AG04450 (cell line): ENCODE results near the gene ACIN1. TPM values are rescaled to one million over a fixed set of nuclear protein-coding genes. Genes with fewer than 3 reads are reported as not detected.

Experiments used
- CTCF ChIA-PET: fragments of 300-600, 350-600 bp; formaldehyde crosslinking; extraction: SDS; loops from one replicate; lab custom pipeline; 2022; ENCODE audit warnings: antibody characterized with exemption, inconsistent platforms; lab: Charles Lee
- POLR2A ChIA-PET: fragments of 350-600 bp; formaldehyde crosslinking; extraction: SDS; loops from one replicate; lab custom pipeline; 2021; ENCODE audit warnings: antibody characterized with exemption, inconsistent platforms; lab: Yijun Ruan, JAX
- DNase-seq: peaks from one replicate; pipeline ENCODE4 v3.0.0-alpha.2; 2011; ENCODE audit warnings: low read depth, low spot score
- H3K27ac ChIP-seq: one replicate; pipeline ENCODE4 v1.5.1; 2012; ENCODE audit warnings: low read depth, low read length, control low read depth
- H3K27me3 ChIP-seq: one replicate; pipeline ENCODE4 v1.6.0; 2012; ENCODE audit warnings: low read length; ENCODE audit not compliant: control insufficient read depth, insufficient read depth
- H3K4me3 ChIP-seq: 2 replicates; pipeline ENCODE4 v1.5.1; 2011; ENCODE audit warnings: mild to moderate bottlenecking, low read depth, low read length, control low read depth
- H3K9me3 ChIP-seq: 2 replicates; pipeline ENCODE4 v1.5.1; 2012; ENCODE audit warnings: low read length; ENCODE audit not compliant: control insufficient read depth, insufficient read depth
- CTCF ChIP-seq: IDR thresholded peaks from 2 replicates; pipeline ENCODE4 v1.5.1; 2011; ENCODE audit warnings: low read depth, low read length, control low read depth, inconsistent platforms
- polyA plus RNA-seq: library from polyadenylated mRNA; depleted of rRNA; stranded (reverse); fragments of >200 nt; gene quantifications from 2 replicates; pipeline ENCODE4 v1.2.3, GENCODE V29; 2011

Gene ACIN1
- polyA plus RNA-seq, 1 experiment: 173 TPM

GRCh38 chr14:23051141-23052057 is 43.5 kb downstream of the ACIN1 start:
- Histone ChIP-seq H3K9me3 (peaks cover 3% of the 10 kb centered on the region; the same call in 1 of the 2 replicates), H3K4me3 (no peak overlapping the region), H3K27ac (no peak overlapping the region), H3K27me3 (no peaks in the 10 kb centered on the region)
- CTCF ChIA-PET: interaction anchor here (2.4 to 12.0 kb wide), 2 partner anchors 17 to 64 kb away, joined by 9 to 262 read pairs; no protein-coding TSS in a partner anchor
- POLR2A ChIA-PET: interaction anchor here (1.1 to 1.2 kb wide), 2 partner anchors 44 to 45 kb away, joined by 3 to 4 read pairs; no protein-coding TSS in a partner anchor
- no peak for DNase-seq
- TF ChIP-seq CTCF: no peak

- no peak for TF ChIP-seq CTCF
- DNase-seq: no peak
- POLR2A ChIA-PET: no interaction called here
- CTCF ChIA-PET: interaction anchor here (0.8 to 2.0 kb wide), 5 partner anchors 9 to 63 kb away, joined by 3 to 7 read pairs (median 4); partner anchors contain the start of gene CDH24
- H3K4me3 ChIP-seq: no peak overlapping the region
- H3K27me3 ChIP-seq: no peaks in the 10 kb centered on the region
- no peak overlapping the region for H3K27ac ChIP-seq
- H3K9me3 ChIP-seq: peaks cover 3% of the 10 kb centered on the region; the same call in 1 of the 2 replicates
These were observed 45.9 kb downstream of the ACIN1 start for GRCh38 chr14:23049011-23049410.

- no peak overlapping the region for H3K27ac ChIP-seq
- no peak overlapping the region for H3K4me3 ChIP-seq
- no peak for DNase-seq
- no peak for TF ChIP-seq CTCF
- H3K9me3 ChIP-seq: peaks cover 3% of the 10 kb centered on the region; the same call in 1 of the 2 replicates
- no peaks in the 10 kb centered on the region for H3K27me3 ChIP-seq
- ChIA-PET CTCF (interaction anchor here (1.2 to 2.2 kb wide), 7 partner anchors 8 to 62 kb away, joined by 4 to 9 read pairs (median 7); partner anchors contain the start of gene CDH24), POLR2A (no interaction called here)
These were observed 46.9 kb downstream of the ACIN1 start for GRCh38 chr14:23047751-23048693.

- no peak overlapping the region for H3K4me3 ChIP-seq
- H3K27me3 ChIP-seq: no peaks in the 10 kb centered on the region
- no peak for DNase-seq
- peaks cover 3% of the 10 kb centered on the region; the same call in 1 of the 2 replicates for H3K9me3 ChIP-seq
- no peak for TF ChIP-seq CTCF
- H3K27ac ChIP-seq: no peak overlapping the region
- POLR2A ChIA-PET: interaction anchor here (0.8 kb wide), 1 partner anchor 9 kb away, joined by 3 read pairs; no protein-coding TSS in a partner anchor
- CTCF ChIA-PET: interaction anchor here (0.7 to 2.2 kb wide), 5 partner anchors 9 to 61 kb away, joined by 3 to 9 read pairs (median 8); no protein-coding TSS in a partner anchor
These were observed 47.8 kb downstream of the ACIN1 start for GRCh38 chr14:23047034-23047634.
